Renal pelvis (tissue), 3 donors: ENCODE results near the gene RAD54L2. TPM values are rescaled to one million over a fixed set of nuclear protein-coding genes. Genes with fewer than 3 reads are reported as not detected.

Experiments used
- polyA plus RNA-seq, 3 donors: library from polyadenylated mRNA; unstranded; fragments of 120-200 nt; gene quantifications; one replicate each; pipeline ENCODE4 v1.2.1, GENCODE V29; 2013; ENCODE audit not compliant: insufficient read length in 3 of 3

Gene RAD54L2
- polyA plus RNA-seq, 3 donors = 13.6 to 19.0 (median 17.7) TPM

Other genes with a start within 250 kb of the RAD54L2 start
- 100 to 1,000 TPM; 115 to 140 (median 136) TPM for gene MANF, start 153.4 kb upstream of the RAD54L2 start, polyA plus RNA-seq
- gene RBM15B, start 147.4 kb upstream of the RAD54L2 start, polyA plus RNA-seq = 10 to 100 TPM; 36.8 to 45.5 (median 44.7) TPM
- 10 to 100 TPM; 28.4 to 32.1 (median 29.0) TPM for gene DCAF1, start 38.7 kb upstream of the RAD54L2 start, polyA plus RNA-seq
- 10 to 100 TPM; 68.9 to 75.6 (median 69.9) TPM for gene TEX264, start 132.5 kb downstream of the RAD54L2 start, polyA plus RNA-seq
- under 1 TPM; 0.34 to 0.71 (median 0.71) TPM for gene GRM2, start 168.3 kb downstream of the RAD54L2 start, polyA plus RNA-seq
- gene IQCF6, start 240.5 kb downstream of the RAD54L2 start, polyA plus RNA-seq = not detected